Smooth muscle cell (in vitro differentiated cells): ENCODE measurements around the gene NCAM1. TPM values are rescaled to one million over a fixed set of nuclear protein-coding genes. Genes with fewer than 3 reads are reported as not detected.

Source experiments
- DNase-seq: peaks from one replicate; lab custom pipeline; 2025; ENCODE audit not compliant: unreplicated experiment; lab: John Stamatoyannopoulos, UW
- H2AFZ ChIP-seq: fragments of 200-600 bp; sonication (generic); 2 replicates; pipeline ENCODE4 v1.6.0; 2016; ENCODE audit warnings: antibody characterized with exemption, low read depth, mild to moderate bottlenecking
- H3F3A ChIP-seq: fragments of 200-600 bp; sonication (generic); 2 replicates; pipeline ENCODE4 v1.6.0; 2017; ENCODE audit warnings: antibody characterized with exemption, low read depth
- H3K27ac ChIP-seq: fragments of 200-600 bp; sonication (generic); 2 replicates; pipeline ENCODE4 v1.5.1; 2016; ENCODE audit warnings: low read depth, mild to moderate bottlenecking
- H3K27me3 ChIP-seq: fragments of 200-600 bp; sonication (generic); 2 replicates; pipeline ENCODE4 v1.6.1; 2016; ENCODE audit warnings: low read depth, mild to moderate bottlenecking
- H3K36me3 ChIP-seq: fragments of 200-600 bp; sonication (generic); 2 replicates; pipeline ENCODE4 v1.5.1; 2016; ENCODE audit warnings: low read depth
- H3K4me1 ChIP-seq: fragments of 200-600 bp; sonication (generic); 2 replicates; pipeline ENCODE4 v1.5.1; 2016; ENCODE audit warnings: low read depth
- H3K4me2 ChIP-seq: fragments of 200-600 bp; sonication (generic); 2 replicates; pipeline ENCODE4 v1.6.0; 2016; ENCODE audit warnings: mild to moderate bottlenecking
- H3K4me3 ChIP-seq: fragments of 200-600 bp; sonication (generic); 2 replicates; pipeline ENCODE4 v1.5.1; 2016; ENCODE audit warnings: mild to moderate bottlenecking
- H3K79me2 ChIP-seq: fragments of 200-600 bp; sonication (generic); 2 replicates; pipeline ENCODE4 v1.6.0; 2016; ENCODE audit warnings: low read depth, mild to moderate bottlenecking
- H3K9ac ChIP-seq: fragments of 200-600 bp; sonication (generic); 2 replicates; pipeline ENCODE4 v1.6.0; 2016; ENCODE audit warnings: low read depth
- H3K9me3 ChIP-seq: fragments of 200-600 bp; sonication (generic); replicated peaks from 2 replicates; pipeline ENCODE4 v1.5.1; 2016; ENCODE audit warnings: low read depth
- H4K20me1 ChIP-seq: fragments of 200-600 bp; sonication (generic); 2 replicates; pipeline ENCODE4 v1.6.0; 2016; ENCODE audit warnings: low read depth
- WGBS: methylation state at CpG from one replicate; pipeline ENCODE4 v1.1.7; 2016; ENCODE audit warnings: low lambda C conversion rate; 5-methylcytosine and 5-hydroxymethylcytosine counted together
- polyA plus RNA-seq: library from polyadenylated mRNA; unstranded; fragments of >200 nt; fragmentation: Nextera tagmentation; extraction: Ambion mirVana; gene quantifications from 2 replicates; pipeline ENCODE4 v1.2.1, GENCODE V29; 2016
- total RNA-seq: library from RNA; depleted of rRNA; stranded (reverse); fragments of >200 nt; gene quantifications from 2 replicates; pipeline ENCODE4 v1.2.3, GENCODE V29; 2014
- TF ChIP-seq, protein P1 (sequence below): fragments of 200-600 bp; sonication (generic); IDR thresholded peaks from 2 replicates; pipeline ENCODE4 v1.5.1; 2017; ENCODE audit warnings: borderline replicate concordance, mild to moderate bottlenecking, antibody characterized with exemption; ENCODE audit not compliant: insufficient read depth, poor library complexity, severe bottlenecking

The NCAM1 gene
- total and polyA plus RNA-seq, 2 experiments from 2014 or later: 8.1 to 12.0 TPM

DNA sequence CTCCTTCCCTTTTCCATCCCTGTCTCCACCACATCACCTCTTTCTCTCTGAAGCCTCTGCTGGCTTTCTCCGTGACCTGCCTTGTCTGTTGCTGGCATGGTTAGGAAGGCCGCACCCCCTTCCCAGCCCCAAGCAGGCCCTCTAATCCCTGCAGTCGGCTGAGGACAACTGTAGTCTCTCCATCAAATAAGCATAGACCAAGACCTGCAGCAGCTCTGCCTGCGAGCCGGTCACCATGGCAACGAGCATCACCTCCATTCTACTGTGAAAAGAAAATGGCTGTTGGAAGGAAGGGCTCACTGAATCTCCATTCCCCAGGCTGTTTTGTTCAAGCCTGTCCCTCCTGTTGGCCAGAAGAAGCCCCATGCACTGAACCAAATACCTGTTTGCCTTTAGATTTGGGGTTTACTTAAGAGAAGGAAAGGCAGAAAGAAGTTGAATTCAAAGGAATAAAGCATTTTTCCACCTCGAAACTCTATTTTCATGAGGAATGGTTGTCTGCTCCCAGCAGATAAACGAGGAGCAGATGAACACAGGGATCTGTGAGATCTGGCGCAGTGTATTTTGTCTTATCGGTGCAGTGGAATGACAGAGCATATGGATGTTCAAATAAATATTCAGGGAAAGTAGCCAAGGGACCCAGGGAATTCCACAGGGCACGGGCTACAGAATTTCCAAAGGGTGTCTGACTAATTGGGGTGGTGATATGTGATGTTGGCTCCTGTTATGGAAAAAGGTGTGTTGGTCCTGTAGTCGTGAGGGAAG is 240.0 kb downstream of the NCAM1 start:
- peaks cover 15% of the 10 kb centered on the region for H3K4me1 ChIP-seq
- H3K27ac ChIP-seq: no peak overlapping the region
- H4K20me1 ChIP-seq: no peaks in the 10 kb centered on the region
- 87% methylated on average over 12 of the region's 12 CpGs for WGBS
- TF ChIP-seq, protein P1, sequence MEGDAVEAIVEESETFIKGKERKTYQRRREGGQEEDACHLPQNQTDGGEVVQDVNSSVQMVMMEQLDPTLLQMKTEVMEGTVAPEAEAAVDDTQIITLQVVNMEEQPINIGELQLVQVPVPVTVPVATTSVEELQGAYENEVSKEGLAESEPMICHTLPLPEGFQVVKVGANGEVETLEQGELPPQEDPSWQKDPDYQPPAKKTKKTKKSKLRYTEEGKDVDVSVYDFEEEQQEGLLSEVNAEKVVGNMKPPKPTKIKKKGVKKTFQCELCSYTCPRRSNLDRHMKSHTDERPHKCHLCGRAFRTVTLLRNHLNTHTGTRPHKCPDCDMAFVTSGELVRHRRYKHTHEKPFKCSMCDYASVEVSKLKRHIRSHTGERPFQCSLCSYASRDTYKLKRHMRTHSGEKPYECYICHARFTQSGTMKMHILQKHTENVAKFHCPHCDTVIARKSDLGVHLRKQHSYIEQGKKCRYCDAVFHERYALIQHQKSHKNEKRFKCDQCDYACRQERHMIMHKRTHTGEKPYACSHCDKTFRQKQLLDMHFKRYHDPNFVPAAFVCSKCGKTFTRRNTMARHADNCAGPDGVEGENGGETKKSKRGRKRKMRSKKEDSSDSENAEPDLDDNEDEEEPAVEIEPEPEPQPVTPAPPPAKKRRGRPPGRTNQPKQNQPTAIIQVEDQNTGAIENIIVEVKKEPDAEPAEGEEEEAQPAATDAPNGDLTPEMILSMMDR: no peak
- H3K9me3 ChIP-seq: no peaks in the 10 kb centered on the region
- no peak overlapping the region for H3K4me3 ChIP-seq
- no peaks in the 10 kb centered on the region for H3F3A ChIP-seq
- no peak overlapping the region for H3K9ac ChIP-seq
- H3K27me3 ChIP-seq: no peaks in the 10 kb centered on the region
- H3K4me2 ChIP-seq: no peak overlapping the region
- no peak for DNase-seq
- H3K79me2 ChIP-seq: no peaks in the 10 kb centered on the region
- no peaks in the 10 kb centered on the region for H3K36me3 ChIP-seq
- H2AFZ ChIP-seq: no peak overlapping the region

DNA sequence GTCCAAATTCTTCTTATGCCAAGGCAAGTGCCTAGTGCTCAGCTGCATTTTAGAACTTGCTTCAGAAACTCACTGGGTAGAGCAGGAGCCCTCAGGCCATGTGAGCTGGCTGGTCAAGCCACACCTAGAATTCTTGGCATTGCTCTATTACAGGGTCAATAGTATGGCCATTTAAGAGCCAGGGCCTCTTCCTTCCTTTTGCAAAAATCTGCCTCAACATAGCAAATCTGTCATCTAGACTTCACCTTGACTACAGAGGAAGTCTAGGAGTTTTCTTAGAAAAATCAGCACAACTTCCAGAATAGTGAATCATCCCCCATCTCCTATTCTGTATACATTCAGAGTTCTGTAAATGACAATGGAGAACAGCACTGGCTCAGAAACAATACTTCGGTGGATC is 241.2 kb downstream of the NCAM1 start:
- Histone ChIP-seq H3K4me1 (peaks cover 15% of the 10 kb centered on the region), H2AFZ (no peak overlapping the region), H3K4me2 (no peak overlapping the region), H3K4me3 (no peak overlapping the region), H3K9ac (no peak overlapping the region), H3K27me3 (no peaks in the 10 kb centered on the region), H3K36me3 (no peaks in the 10 kb centered on the region), H3K79me2 (no peaks in the 10 kb centered on the region), H3K27ac (no peak overlapping the region), H3K9me3 (no peaks in the 10 kb centered on the region), H3F3A (no peaks in the 10 kb centered on the region), H4K20me1 (no peaks in the 10 kb centered on the region)
- DNase-seq: no peak
- TF ChIP-seq, protein P1: no peak
- WGBS: 91% methylated on average over 1 of the region's 1 CpG

GRCh38 chr11:113203141-113203753 is 242.0 kb downstream of the NCAM1 start:
- H3K36me3 ChIP-seq: no peaks in the 10 kb centered on the region
- no peaks in the 10 kb centered on the region for H3K27me3 ChIP-seq
- H3K79me2 ChIP-seq: no peaks in the 10 kb centered on the region
- no peak for DNase-seq
- H3K9me3 ChIP-seq: no peaks in the 10 kb centered on the region
- no peak overlapping the region for H3K4me2 ChIP-seq
- no peak overlapping the region for H2AFZ ChIP-seq
- H3K27ac ChIP-seq: no peak overlapping the region
- H3F3A ChIP-seq: no peaks in the 10 kb centered on the region
- TF ChIP-seq, protein P1: no peak
- 93% methylated on average over 17 of the region's 17 CpGs for WGBS
- H3K9ac ChIP-seq: no peak overlapping the region
- H4K20me1 ChIP-seq: no peaks in the 10 kb centered on the region
- no peak overlapping the region for H3K4me3 ChIP-seq
- H3K4me1 ChIP-seq: peaks cover 15% of the 10 kb centered on the region
